ENCODE measurements around the gene RAD51AP1. TPM values are rescaled to one million over a fixed set of nuclear protein-coding genes. Genes with fewer than 3 reads are reported as not detected.

RAD51AP1 gene
- total RNA-seq, result 7.0 and 12.0 TPM in 2 replicates

GRCh38 chr12:4538207-4539160 is at the start of gene RAD51AP1:
Gene RAD51AP1 (plus strand): TSS chr12:4538890. CDS start chr12:4538940, 50 bp downstream.

GRCh38 chr12:4562034-4562657 is 23.5 kb downstream of the RAD51AP1 start, which contains the start of gene DYRK4:
Gene DYRK4 (plus strand): TSS chr12:4562208. CDS start chr12:4562246, 38 bp downstream.

Other genes starting within 250 kb of the RAD51AP1 start
- gene TIGAR, start 217.7 kb upstream of the RAD51AP1 start, total RNA-seq, result 5.0 and 5.8 TPM in 2 replicates
- not detected in 2 replicates for gene FGF23, start 159.2 kb upstream of the RAD51AP1 start, total RNA-seq
- not detected in 2 replicates for gene FGF6, start 93.1 kb upstream of the RAD51AP1 start, total RNA-seq
- 66.0 and 68.3 TPM in 2 replicates for gene DYRK4, start 23.3 kb downstream of the RAD51AP1 start, total RNA-seq
- 1.3 and 3.0 TPM in 2 replicates for gene AKAP3, start 110.2 kb downstream of the RAD51AP1 start, total RNA-seq
- 24.6 and 39.1 TPM in 2 replicates for gene NDUFA9, start 110.2 kb downstream of the RAD51AP1 start, total RNA-seq
- under 0.01 TPM in 1 of 2 replicates, not detected in the other for gene GALNT8, start 181.5 kb downstream of the RAD51AP1 start, total RNA-seq

Measured in aortic smooth muscle cell (primary cell).